ENCODE measurements around the gene HOXC11. TPM values are rescaled to one million over a fixed set of nuclear protein-coding genes. Genes with fewer than 3 reads are reported as not detected.

The HOXC11 gene
- total and polyA plus RNA-seq, 8 donors, result not detected

DNA sequence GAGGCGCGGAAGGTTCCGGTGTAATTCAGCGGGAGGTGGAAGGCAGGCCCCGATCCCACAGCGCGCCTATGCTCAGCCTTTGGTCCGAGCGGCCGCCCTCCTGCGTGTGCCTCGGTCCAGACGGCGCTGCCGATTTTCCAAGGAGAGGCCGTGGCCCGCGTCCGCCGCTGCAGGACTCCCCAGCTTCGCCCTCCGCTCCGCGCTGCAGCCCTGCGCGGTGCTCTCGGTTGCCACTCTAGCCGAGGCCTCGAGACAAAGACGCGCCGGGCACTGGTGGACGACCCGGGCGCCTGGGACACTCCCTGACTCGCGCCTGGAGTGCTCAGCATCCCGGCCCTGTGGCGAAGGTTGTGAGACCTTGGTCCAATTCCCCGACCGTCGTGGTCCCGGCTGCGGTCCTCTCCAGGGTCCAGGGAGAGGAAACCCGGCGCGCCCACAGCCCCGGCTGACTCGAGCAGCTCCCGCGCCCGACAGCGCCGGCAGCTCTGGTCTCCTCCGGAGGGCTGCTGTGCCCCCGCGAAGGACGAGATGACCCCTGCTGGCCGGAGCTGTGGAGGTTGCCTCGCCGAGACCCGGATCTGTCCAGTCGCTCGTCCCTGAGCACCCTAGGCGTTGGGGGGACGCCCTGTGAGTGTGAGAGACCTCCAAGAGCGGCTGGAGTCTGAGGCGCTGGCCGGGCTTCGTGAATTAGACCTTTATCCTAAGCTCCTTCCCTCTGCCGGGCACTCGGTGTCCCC, 11.7 kb upstream of the HOXC11 start:
- FAIRE-seq, result no peak
- H3K27me3 ChIP-seq, result peaks cover 8 to 79% (median 26%) of the 10 kb centered on the region in 4 donors
- TF ChIP-seq, protein P1, sequence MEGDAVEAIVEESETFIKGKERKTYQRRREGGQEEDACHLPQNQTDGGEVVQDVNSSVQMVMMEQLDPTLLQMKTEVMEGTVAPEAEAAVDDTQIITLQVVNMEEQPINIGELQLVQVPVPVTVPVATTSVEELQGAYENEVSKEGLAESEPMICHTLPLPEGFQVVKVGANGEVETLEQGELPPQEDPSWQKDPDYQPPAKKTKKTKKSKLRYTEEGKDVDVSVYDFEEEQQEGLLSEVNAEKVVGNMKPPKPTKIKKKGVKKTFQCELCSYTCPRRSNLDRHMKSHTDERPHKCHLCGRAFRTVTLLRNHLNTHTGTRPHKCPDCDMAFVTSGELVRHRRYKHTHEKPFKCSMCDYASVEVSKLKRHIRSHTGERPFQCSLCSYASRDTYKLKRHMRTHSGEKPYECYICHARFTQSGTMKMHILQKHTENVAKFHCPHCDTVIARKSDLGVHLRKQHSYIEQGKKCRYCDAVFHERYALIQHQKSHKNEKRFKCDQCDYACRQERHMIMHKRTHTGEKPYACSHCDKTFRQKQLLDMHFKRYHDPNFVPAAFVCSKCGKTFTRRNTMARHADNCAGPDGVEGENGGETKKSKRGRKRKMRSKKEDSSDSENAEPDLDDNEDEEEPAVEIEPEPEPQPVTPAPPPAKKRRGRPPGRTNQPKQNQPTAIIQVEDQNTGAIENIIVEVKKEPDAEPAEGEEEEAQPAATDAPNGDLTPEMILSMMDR (IDR thresholded peaks at IDR 0.05), result no peak
- DNase-seq, result peak in 2 of 6 donors; percentile 61 to 65
- H3K36me3 ChIP-seq, result no peaks in the 10 kb centered on the region
- H3K4me3 ChIP-seq, result no peak overlapping the region
- no peaks in the 10 kb centered on the region for H3K9me3 ChIP-seq
- H3K27ac ChIP-seq, result no peak overlapping the region
- intact Hi-C loops (cut with DNase I), result no loop called here
- 2 to 3% methylated on average over 67 to 72 of the region's 72 CpGs for WGBS, 2 donors
- peak in 1 of 4 donors; percentile 15 for ATAC-seq
- no peaks in the 10 kb centered on the region for H3K4me1 ChIP-seq

GRCh38 chr12:53963005-53963404, 9.9 kb upstream of the HOXC11 start:
- no peak for DNase-seq
- H3K4me1 ChIP-seq, result no peaks in the 10 kb centered on the region
- peaks cover 8 to 74% (median 27%) of the 10 kb centered on the region in 4 donors for H3K27me3 ChIP-seq
- intact Hi-C loops (cut with DNase I), result no loop called here
- 37 to 40% methylated on average over 7 of the region's 7 CpGs for WGBS, 2 donors
- TF ChIP-seq, protein P1 (IDR thresholded peaks at IDR 0.05), result no peak
- no peaks in the 10 kb centered on the region for H3K9me3 ChIP-seq
- no peak for ATAC-seq
- H3K27ac ChIP-seq, result no peak overlapping the region
- FAIRE-seq, result no peak
- H3K36me3 ChIP-seq, result no peaks in the 10 kb centered on the region
- H3K4me3 ChIP-seq, result no peak overlapping the region

GRCh38 chr12:53963434-53964314, 9.3 kb upstream of the HOXC11 start:
- peak in 2 of 6 donors; percentile 37 to 42 for DNase-seq

GRCh38 chr12:53964315-53964713, 8.6 kb upstream of the HOXC11 start:
- WGBS, 2 donors, result 11 to 16% methylated on average over 2 of the region's 2 CpGs
- no peaks in the 10 kb centered on the region for H3K36me3 ChIP-seq
- H3K27ac ChIP-seq, result no peak overlapping the region
- no peaks in the 10 kb centered on the region for H3K4me1 ChIP-seq
- ATAC-seq, result no peak
- intact Hi-C loops (cut with DNase I), result no loop called here
- H3K4me3 ChIP-seq, result no peak overlapping the region
- H3K27me3 ChIP-seq, result peaks cover 8 to 66% (median 23%) of the 10 kb centered on the region in 4 donors
- no peaks in the 10 kb centered on the region for H3K9me3 ChIP-seq
- no peak for DNase-seq
- no peak for FAIRE-seq
- TF ChIP-seq, protein P1 (IDR thresholded peaks at IDR 0.05), result no peak

More at GRCh38 chr12:53963434-53964314, 9.3 kb upstream of the HOXC11 start:
- H3K27ac ChIP-seq, result no peak overlapping the region
- WGBS, 2 donors, result 12 to 13% methylated on average over 38 of the region's 38 CpGs
- peaks cover 8 to 68% (median 24%) of the 10 kb centered on the region in 4 donors for H3K27me3 ChIP-seq
- TF ChIP-seq, protein P1 (IDR thresholded peaks at IDR 0.05), result no peak
- H3K36me3 ChIP-seq, result no peaks in the 10 kb centered on the region
- ATAC-seq, result no peak
- H3K4me1 ChIP-seq, result no peaks in the 10 kb centered on the region
- H3K9me3 ChIP-seq, result no peaks in the 10 kb centered on the region
- FAIRE-seq, result no peak
- intact Hi-C loops (cut with DNase I), result no loop called here
- H3K4me3 ChIP-seq, result no peak overlapping the region

Measured in pancreas (tissue), 10 donors.